ENCODE measurements around the gene ST6GALNAC2.
"Not testable (repeated sequence)": the region's sequence is repeated elsewhere in the genome, so short reads cannot be mapped to it uniquely, and the experiment has no call there.

The ST6GALNAC2 gene

DNA sequence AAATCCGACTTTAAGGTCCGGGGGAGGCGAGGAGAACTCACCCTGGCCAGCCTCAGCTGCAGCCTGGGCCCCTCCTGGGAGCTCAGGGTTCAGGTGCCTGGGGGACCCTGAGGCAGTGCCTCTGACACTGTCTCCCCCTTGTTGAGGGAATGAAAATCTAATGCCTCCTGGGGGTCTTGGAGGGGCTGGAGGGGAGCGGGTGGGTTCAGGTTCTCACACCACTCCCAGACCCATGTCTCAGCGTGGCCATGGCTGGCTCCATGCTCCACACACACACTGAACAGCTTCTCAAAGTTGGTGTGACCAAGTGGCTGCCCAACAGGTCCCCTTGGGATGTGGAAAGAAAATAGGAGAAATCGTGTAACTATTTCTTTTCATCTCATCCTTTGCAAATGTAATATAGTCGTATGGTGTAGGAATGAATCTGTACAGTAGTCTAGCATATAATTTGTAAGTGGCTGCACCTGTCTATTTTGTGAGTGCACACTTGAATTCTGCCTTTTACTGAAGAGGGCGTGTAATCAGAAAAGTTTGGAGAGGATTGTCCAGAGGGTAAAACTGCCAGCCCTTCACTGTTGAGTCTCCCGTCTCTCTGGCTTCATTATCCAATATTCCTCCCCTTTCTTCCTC lies 46.6 kb downstream of the ST6GALNAC2 start:
- DNase-seq, result no peak

DNA sequence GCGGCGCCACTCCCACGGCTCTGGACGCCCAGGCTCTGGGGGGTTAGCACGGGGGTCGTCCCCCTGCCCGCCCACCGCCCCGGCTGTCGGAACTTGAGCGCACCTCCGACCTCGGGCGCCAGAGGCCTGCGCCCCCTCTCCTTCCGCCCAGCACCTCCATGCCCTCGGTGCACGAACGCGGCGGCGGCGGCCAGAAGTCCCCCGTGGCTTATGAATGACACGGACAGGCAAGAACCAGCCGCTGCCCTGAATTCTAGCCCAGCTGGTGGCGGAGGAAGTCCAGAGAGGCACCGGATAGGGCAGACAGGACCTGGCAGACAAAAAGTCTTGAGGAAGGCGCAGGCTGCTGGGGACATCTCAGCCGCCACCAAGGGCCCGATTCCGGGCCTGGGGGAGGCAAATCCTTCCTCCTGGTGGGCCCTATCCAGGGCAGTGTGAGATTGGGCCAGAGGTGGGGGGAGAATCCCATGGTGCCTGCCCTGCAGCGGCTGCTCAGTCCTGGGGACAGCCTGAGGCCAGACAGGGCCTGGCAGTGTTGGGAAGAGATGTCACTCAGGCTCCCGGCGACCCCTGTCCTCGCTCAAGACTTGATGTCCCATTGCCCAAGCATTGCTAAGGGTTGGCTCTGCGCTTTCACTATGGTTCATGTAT lies 47.3 kb downstream of the ST6GALNAC2 start:
- no peak for DNase-seq

GRCh38 chr17:76537578-76538280 lies 47.9 kb downstream of the ST6GALNAC2 start, which contains the start of gene CYGB:
Gene CYGB (minus strand): TSS chr17:76537709. CDS start chr17:76537542, 167 bp downstream.
- DNase-seq, result peak; percentile 31

- DNase-seq, result no peak
Observed at GRCh38 chr17:76537288-76537577, 48.4 kb downstream of the ST6GALNAC2 start.

DNA sequence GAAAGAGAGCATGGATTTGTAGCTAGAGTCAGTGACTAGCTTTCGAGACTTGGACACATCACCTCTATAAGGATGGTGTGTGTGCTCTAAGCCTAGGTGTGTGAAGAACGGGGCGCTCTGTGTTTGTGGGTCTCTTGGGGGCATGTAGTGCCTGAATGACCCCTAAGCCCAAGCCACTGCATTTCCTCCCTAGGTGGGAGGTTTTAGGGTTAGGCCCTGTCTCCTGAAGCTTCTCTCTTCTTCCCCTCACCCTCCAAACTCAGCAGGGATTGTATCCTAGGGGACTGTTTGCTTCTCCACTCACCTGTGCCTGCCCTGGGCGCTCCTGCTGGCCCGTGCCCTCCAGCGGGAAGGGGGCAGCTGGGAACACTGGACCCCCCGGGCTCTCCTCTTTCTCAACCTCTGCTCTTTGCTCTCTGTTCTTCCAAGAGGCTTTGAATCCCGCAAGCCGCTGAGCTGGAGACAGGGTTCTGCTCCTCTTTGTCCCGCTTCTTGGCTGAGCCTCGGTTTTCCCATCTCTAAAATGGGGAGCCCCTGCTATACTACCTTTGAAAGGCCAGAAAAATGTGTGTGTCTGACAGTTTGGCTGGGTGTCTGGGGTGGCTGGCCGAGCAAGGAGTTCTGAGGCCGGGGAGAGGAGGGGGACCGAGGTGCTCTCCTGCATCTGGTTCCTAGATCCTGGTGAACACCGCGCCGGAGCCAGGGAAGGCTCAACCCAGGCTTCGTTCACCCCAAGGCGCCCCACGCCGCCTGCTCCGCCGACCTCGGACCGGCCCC lies 49.0 kb downstream of the ST6GALNAC2 start:
- no peak for DNase-seq

- DNase-seq, result no peak
Observed at GRCh38 chr17:76535788-76536510, 49.7 kb downstream of the ST6GALNAC2 start.

GRCh38 chr17:76534831-76535732 lies 50.6 kb downstream of the ST6GALNAC2 start:
- no peak for DNase-seq

GRCh38 chr17:76533640-76534359 lies 51.9 kb downstream of the ST6GALNAC2 start:
- DNase-seq, result not testable (repeated sequence)

- DNase-seq, result no peak
Observed at GRCh38 chr17:76532072-76532651, 53.5 kb downstream of the ST6GALNAC2 start.

DNA sequence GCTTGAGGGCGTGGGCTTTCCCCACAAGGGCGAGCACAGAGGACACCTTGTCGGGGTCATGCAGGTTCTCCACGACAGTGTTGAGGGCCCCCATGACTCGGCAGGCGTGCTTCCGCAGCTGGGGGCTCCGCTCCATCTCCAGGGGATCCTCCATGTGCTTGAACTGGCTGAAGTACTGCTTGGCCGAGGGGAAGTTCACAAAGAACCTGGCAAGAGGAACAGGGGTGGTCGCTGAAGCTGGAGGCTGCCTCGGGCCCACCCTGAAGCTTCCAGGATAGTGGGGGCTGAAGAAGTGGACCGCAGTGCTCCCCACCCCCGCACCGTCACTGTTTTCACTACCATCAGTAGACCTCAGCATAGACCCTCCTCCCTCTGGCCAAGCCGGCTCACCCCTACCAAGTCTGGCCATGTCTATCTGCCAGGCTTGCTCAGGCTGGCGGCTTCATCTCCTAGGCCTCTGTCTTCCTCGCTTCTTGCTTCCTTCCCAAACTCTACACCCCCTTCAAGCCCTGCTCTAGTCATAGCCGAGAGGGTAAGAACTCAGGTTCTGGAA lies 54.1 kb downstream of the ST6GALNAC2 start:
- DNase-seq, result no peak

- DNase-seq, result no peak
Observed at GRCh38 chr17:76530811-76531485, 54.7 kb downstream of the ST6GALNAC2 start.

- no peak for DNase-seq
Observed at GRCh38 chr17:76530095-76530723, 55.5 kb downstream of the ST6GALNAC2 start.

- DNase-seq, result no peak
Observed at GRCh38 chr17:76529224-76530094, 56.2 kb downstream of the ST6GALNAC2 start.

DNA sequence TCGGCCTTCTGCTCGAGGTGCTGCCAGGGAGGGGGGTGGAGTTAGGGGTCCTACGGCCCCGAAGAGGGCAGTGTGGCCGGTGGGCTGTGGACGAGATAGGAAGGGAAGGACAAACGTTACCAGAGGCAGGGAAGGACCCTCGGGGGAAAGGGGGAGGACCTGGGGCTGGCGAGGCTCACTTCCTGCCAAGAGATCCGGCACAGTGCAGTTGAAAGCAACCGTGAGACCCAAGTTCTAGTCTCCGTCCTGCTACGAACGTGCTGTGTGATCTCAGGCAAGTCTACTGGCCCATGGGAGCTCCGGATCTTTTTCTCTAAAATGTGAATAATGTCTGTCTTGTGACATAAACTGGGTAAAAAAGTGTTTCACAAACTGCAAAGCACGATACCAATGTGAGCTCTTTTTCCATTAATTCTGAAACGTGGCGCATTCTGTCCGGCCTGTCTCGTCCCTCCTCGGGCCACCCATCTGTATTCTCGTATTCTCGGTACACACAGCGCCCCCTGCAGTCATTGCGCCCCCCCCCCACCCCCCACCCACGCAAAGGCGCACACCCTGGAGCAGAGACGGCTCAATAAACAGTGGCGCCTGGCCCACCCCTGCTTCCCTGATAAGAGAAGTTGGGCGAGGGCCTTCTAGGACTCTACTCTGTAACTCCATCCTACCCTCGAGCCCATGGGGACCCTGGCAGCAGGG lies 57.0 kb downstream of the ST6GALNAC2 start:
- no peak for DNase-seq

DNA sequence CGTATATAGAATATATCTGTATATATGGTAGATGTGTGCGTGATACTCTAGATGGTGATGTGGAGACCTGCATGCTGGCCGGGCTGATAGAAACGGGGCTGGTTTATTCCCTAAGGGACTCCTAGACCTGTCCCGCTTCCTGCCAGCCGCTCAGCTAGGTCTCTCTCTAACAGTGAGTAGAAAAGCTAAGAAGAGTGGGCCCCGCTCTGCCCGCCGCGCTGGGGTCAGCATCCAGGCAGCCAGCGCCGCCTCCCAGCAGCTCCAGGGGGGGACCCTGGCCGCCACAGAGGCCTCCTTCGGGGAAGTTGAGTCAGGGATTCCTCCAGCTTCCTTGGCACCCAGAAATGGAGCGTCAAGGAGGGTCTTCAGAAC lies 57.5 kb downstream of the ST6GALNAC2 start:
- no peak for DNase-seq

DNA sequence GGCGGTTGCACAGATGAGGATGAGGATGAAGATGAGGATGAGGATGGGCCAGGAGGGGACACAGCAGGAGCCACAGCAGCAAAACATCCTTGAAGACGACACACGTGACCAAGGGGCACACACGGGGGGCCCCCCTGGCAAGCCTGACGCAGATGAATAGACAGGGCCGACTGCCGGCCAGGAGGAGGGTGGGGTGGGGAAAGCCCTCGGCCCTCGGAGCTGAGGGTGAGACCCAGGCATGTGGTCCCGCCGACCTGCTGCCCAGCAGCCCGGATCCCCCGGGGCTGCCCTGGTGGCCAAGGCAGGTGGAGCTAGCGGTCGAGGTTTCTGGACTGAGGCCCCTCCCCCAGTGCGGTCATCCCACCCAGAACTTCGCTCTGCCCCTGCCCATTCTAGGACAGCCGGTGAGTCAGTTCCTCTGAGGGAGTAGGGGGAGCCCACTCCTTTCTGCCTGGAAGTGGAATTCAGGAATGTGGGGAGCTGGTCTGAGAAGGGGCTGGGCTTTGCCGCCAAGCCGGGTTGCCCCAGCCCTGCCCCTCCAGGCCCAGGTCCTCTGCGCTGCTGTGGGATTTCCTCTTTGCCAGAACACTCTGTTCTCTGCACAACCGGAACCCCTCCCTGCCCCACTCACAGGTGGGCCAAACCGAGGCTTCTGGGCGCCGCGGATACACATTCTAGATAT lies 58.1 kb downstream of the ST6GALNAC2 start:
- DNase-seq, result peak; percentile 53

DNA sequence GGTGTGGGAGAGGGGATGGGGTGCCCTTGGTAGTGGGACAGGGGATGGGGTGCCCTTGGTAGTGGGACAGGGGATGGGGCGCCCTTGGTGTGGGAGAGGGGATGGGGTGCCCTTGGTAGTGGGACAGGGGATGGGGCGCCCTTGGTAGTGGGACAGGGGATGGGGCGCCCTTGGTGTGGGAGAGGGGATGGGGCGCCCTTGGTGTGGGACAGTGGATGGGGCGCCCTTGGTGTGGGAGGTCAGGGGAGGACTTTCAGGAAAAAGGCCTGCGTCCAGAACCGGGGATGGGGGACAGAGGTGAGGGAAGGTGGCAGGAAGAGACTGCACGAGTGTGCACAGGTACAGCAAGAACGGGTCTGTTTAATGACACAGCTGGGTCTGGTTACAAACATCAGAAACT lies 58.6 kb downstream of the ST6GALNAC2 start:
- not testable (repeated sequence) for DNase-seq

All from activated T-cell treated with anti-CD3 and anti-CD28 coated beads, Interleukin-2, amount 50 U/mL, for 1 hour (primary cell).